Subcutaneous abdominal adipose tissue (tissue), 5 donors: Measurements from ENCODE around the gene THSD8.
A peak's percentile ranks its signal among the peaks of the same experiment; 100 is the strongest.

Experiments used
- H3K27ac ChIP-seq: one replicate; pipeline ENCODE4 v1.7.0; 2013; ENCODE audit warnings: low read depth, mild to moderate bottlenecking, inconsistent platforms, low read length, moderate library complexity
- H3K27me3 ChIP-seq, 5 donors: one replicate each; pipeline ENCODE4 v1.7.0; 2013; ENCODE audit warnings: low read length in 5 of 5, inconsistent platforms in 1 of 5; ENCODE audit not compliant: control insufficient read depth in 5 of 5, insufficient read depth in 4 of 5
- H3K36me3 ChIP-seq, 5 donors: one replicate each; pipeline ENCODE4 v1.7.0; 2013; ENCODE audit warnings: low read length in 5 of 5; ENCODE audit not compliant: control insufficient read depth in 5 of 5, insufficient read depth in 5 of 5
- H3K4me1 ChIP-seq, 5 donors: one replicate each; pipeline ENCODE4 v1.7.0; 2013; ENCODE audit warnings: low read length in 5 of 5, mild to moderate bottlenecking in 3 of 5, moderate library complexity in 1 of 5; ENCODE audit not compliant: control insufficient read depth in 5 of 5, insufficient read depth in 5 of 5
- H3K4me3 ChIP-seq, 5 donors: one replicate each; pipeline ENCODE4 v1.7.0; 2013; ENCODE audit warnings: low read length in 5 of 5, low read depth in 1 of 5
- H3K9ac ChIP-seq, 5 donors: one replicate each; pipeline ENCODE4 v1.7.0; 2013; ENCODE audit warnings: low read length in 5 of 5, mild to moderate bottlenecking in 4 of 5, moderate library complexity in 3 of 5
- H3K9me3 ChIP-seq, 5 donors: one replicate each; pipeline ENCODE4 v1.7.0; 2013; ENCODE audit warnings: low read length in 5 of 5; ENCODE audit not compliant: control insufficient read depth in 5 of 5
- donor health status: healthy.
- donor health status: healthy.
- donor health status: healthy.
- donor health status: healthy.
- donor health status: healthy.

THSD8 gene

DNA sequence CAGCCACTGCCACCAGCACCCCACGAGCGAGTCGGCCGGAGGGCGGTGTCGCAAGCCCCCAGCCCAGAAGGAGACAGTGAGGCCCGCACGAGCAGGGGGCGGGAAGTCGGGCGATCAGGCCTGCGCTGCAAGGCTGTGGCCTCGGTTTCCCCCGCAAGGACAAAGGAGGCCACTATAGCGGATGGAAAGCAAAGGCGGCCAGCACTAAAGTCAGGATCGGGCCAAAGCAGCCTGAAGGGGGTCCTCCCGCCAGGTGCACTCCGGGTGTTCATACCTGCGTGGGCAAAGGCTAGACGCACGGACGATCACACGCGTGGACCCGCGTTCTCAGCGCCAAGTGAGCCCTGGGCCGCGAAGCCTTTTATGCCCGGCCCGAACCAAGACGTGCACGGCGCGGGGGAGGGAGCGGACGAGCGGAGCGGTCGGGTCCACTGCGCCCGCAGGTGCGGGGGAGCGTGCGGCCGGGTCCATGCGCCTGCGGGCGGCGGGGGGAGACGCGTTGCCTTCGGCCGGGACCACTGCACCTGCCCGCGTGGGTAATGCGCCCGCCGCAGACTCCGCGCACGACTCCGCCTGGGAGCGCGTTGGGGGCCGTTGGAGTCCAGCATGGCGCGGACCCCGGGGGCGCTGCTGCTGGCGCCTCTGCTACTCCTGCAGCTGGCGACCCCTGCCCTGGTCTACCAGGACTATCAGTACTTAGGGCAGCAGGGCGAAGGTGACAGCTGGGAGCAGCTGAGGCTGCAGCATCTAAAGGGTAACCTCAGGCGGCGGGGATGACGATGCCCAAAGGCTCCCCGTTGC lies at the start of gene THSD8, which contains the start of gene PRDX2:
Gene THSD8, plus strand, starts transcription at position 604 of the 801 bp plus-strand sequence. Its CDS starts 3 bp downstream, at position 607.
Gene PRDX2, minus strand, starts transcription at position 335 of the 801 bp plus-strand sequence. CDS start 539 bp downstream, outside the sequence.
- Histone ChIP-seq H3K27me3 (no peaks in the 10 kb centered on the region), H3K27ac (peak within 1 kb of the TSS; percentile 60), H3K4me3 (peak within 1 kb of the TSS; percentile 80 to 97 (median 94)), H3K9ac (peak within 1 kb of the TSS; percentile 56 to 94 (median 85)), H3K9me3 (no peaks in the 10 kb centered on the region), H3K4me1 (peaks cover 8 to 38% (median 36%) of the 10 kb centered on the region in 5 donors), H3K36me3 (peaks cover 0 to 26% (median 15%) of the 10 kb centered on the region in 5 donors)

DNA sequence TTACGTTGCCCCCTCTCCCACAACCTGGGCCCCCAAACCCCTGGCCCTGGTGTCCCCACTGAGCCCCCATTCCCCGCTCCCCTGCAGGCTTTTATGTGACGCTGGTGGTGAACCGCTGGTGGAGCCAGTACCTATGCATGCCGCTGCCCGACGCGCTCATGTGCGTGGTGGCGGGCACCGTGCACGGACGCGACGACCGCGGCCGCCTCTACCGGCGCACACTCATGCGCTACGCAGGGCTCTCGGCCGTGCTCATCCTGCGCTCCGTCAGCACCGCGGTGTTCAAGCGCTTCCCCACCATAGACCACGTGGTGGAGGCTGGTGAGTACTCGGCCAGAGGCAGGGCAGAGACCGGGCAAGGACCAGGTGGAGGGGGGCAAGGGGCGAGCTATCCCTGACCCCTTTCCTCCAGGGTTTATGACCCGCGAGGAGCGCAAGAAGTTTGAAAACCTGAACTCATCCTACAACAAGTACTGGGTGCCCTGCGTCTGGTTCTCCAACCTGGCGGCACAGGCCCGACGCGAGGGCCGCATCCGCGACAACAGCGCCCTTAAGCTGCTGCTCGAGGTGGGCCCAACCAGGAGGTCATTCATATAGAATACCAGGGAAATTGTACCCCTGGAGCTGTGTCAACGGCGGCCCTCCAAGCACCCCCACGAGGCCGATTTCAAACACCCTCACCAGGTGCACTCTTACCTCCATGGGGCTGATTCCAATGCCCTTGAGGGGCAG lies 47.2 kb upstream of the THSD8 start:
- H3K27me3 ChIP-seq, result peaks cover 10 to 28% (median 24%) of the 10 kb centered on the region in 5 donors
- H3K36me3 ChIP-seq, result no peaks in the 10 kb centered on the region
- H3K9me3 ChIP-seq, result no peaks in the 10 kb centered on the region
- peaks cover 0 to 14% (median 7%) of the 10 kb centered on the region in 5 donors for H3K4me1 ChIP-seq
- H3K9ac ChIP-seq, result no peak overlapping the region
- no peak overlapping the region for H3K27ac ChIP-seq
- H3K4me3 ChIP-seq, result no peak overlapping the region

GRCh38 chr19:12756150-12756883 lies 45.6 kb upstream of the THSD8 start:
- Histone ChIP-seq H3K4me3 (no peak overlapping the region), H3K27me3 (peaks cover 1 to 13% (median 12%) of the 10 kb centered on the region in 5 donors), H3K9me3 (no peaks in the 10 kb centered on the region), H3K36me3 (no peaks in the 10 kb centered on the region), H3K4me1 (peaks cover 0 to 20% (median 7%) of the 10 kb centered on the region in 5 donors), H3K27ac (no peak overlapping the region), H3K9ac (no peak overlapping the region)

DNA sequence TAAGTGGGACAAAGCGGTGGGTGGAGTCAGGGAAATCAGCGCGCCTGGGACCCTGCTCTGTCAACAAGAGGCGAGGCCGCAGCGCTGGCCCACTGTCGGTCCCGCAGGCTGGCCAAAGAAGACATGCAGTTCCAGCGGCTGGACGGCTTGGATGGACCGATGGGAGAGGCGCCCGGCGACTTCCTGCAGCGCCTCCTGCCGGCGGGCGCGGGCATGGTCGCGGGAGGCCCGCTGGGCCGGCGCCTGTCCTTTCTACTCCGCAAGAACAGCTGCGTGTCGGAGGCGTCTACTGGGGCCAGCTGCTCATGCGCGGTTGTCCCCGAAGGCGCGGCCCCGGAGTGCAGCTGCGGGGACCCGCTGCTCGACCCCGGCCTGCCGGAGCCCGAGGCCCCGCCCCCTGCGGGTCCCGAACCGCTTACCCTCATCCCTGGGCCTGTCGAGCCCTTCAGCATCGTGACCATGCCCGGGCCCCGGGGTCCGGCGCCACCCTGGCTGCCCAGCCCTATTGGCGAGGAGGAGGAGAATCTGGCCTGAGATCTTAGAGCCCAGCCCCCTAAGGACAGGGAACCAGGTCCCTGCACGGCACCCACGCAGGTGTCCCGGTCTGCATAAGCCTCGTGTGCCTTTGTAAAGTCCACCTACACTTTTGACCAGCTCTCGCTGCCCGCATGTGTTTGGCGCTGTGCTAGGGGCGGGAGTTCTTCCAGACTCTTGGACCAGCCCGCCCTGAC lies 44.2 kb upstream of the THSD8 start:
- no peaks in the 10 kb centered on the region for H3K9me3 ChIP-seq
- H3K36me3 ChIP-seq, result peaks cover 0 to 5% (median 0%) of the 10 kb centered on the region in 5 donors
- no peak overlapping the region for H3K27ac ChIP-seq
- peaks cover 0 to 3% (median 0%) of the 10 kb centered on the region in 5 donors for H3K27me3 ChIP-seq
- H3K9ac ChIP-seq, result peak overlapping the region in 4 of 5 donors; percentile 11 to 60 (median 56)
- peaks cover 0 to 31% (median 17%) of the 10 kb centered on the region in 5 donors for H3K4me1 ChIP-seq
- H3K4me3 ChIP-seq, result peak overlapping the region in 4 of 5 donors; percentile 11 to 60 (median 41)

DNA sequence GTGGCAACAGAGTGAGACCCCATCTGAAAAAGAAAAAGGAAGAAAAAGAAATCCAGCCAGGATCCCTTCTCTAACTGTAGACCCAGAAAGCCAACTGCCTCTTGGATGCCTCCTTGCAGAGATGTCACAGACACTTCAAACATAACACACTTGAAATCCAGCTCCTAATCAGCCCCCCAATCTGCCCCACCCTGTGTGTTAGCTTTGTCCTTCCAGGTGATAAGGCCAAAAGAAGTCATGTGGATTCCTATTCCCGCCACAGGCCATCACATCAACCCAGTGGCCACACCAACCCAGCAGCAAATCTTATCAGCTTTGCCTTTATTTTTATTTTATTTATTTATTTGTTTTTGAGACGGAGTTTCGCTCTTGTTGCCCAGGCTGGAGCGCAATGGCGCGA lies 42.2 kb upstream of the THSD8 start:
- H3K27ac ChIP-seq, result no peak overlapping the region
- H3K9ac ChIP-seq, result no peak overlapping the region
- no peaks in the 10 kb centered on the region for H3K9me3 ChIP-seq

DNA sequence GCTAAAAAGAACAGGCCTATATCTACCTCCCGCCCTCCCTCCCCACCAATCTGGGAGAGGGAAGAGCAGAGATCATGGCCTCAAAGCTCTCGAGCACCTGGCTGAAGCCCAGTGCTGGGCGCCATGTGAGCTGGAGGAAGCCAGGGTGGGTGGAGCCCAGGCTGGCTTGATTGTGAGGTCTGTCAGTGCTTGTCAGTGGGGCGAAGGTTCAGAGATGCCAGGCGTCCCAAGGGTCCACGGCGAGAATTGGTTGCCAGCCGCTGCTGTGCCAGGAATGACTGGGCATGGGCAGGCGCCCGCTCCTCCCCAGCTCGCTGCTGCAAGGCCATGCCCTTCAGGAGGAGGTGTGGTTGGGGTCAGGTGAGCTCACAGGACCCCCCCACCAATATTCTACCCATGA lies 38.8 kb upstream of the THSD8 start:
- Histone ChIP-seq H3K9ac (no peak overlapping the region), H3K9me3 (no peaks in the 10 kb centered on the region), H3K4me3 (no peak overlapping the region), H3K36me3 (peaks cover 0 to 25% (median 21%) of the 10 kb centered on the region in 5 donors), H3K27me3 (no peaks in the 10 kb centered on the region), H3K27ac (peak overlapping the region; percentile 69), H3K4me1 (peaks cover 0 to 52% (median 37%) of the 10 kb centered on the region in 5 donors)

More for the DNA sequence above, 42.2 kb upstream of the THSD8 start:
- Histone ChIP-seq H3K4me1 (peaks cover 0 to 47% (median 27%) of the 10 kb centered on the region in 5 donors), H3K4me3 (no peak overlapping the region), H3K27me3 (peaks cover 0 to under 1% (median 0%) of the 10 kb centered on the region in 5 donors), H3K36me3 (peaks cover 0 to 14% (median 8%) of the 10 kb centered on the region in 5 donors)

DNA sequence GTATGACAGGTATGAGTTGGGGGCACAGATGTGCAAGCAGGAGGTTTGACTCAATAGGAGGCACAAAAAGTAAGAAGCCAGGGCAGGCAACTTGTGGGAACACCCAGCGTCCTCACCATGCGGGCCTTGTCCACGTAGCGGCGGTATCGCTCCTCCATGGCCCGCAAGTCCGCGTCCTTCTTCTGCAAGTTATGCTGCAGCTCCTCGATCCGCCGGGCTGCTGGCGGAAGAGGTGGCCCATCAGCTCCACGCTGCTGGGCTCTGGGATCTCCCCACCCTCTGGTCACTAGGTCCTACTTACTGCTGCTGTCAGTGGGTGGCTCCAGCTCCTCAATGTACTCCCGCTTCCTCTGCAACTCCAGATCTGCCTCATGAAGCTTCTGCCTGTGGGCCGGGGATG lies 37.2 kb upstream of the THSD8 start:
- H3K9ac ChIP-seq, result peak overlapping the region in 2 of 5 donors; percentile 66 to 72
- H3K4me1 ChIP-seq, result peaks cover 0 to 50% (median 37%) of the 10 kb centered on the region in 5 donors
- H3K27ac ChIP-seq, result peak overlapping the region; percentile 60
- no peaks in the 10 kb centered on the region for H3K27me3 ChIP-seq
- H3K4me3 ChIP-seq, result peak overlapping the region in 3 of 5 donors; percentile 6 to 68 (median 63)
- peaks cover 0 to 32% (median 24%) of the 10 kb centered on the region in 5 donors for H3K36me3 ChIP-seq
- no peaks in the 10 kb centered on the region for H3K9me3 ChIP-seq

DNA sequence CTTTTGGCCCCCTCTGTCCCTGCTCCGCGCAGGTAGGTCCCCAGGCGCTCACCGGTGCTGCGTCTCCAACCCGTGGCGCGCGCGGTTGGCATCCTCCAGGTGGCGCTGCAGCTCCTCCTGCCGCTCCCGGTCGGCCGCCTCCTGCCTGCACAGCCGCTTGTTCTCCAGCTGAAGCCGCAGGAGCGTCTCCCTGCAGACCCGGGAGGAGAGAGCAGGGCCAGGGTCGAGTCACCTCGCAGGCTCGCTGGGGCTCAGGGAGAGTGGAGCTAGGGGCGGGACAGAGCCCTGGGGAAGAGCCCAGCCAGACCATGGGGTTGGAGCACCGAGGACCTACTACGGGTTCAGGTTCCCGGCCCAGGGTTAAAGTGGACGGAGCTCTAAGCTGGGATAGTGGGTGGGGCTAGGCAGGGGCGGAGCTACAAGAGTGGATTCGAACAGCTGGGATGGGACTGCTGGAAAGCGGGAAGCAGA lies 35.8 kb upstream of the THSD8 start:
- H3K4me3 ChIP-seq, result peak overlapping the region; percentile 29 to 73 (median 68)
- peaks cover 0 to 46% (median 33%) of the 10 kb centered on the region in 5 donors for H3K36me3 ChIP-seq
- peaks cover 0 to 61% (median 47%) of the 10 kb centered on the region in 5 donors for H3K4me1 ChIP-seq
- peak overlapping the region; percentile 60 for H3K27ac ChIP-seq
- no peaks in the 10 kb centered on the region for H3K9me3 ChIP-seq
- peak overlapping the region in 2 of 5 donors; percentile 67 to 72 for H3K9ac ChIP-seq
- no peaks in the 10 kb centered on the region for H3K27me3 ChIP-seq

- Histone ChIP-seq H3K4me3 (no peak overlapping the region), H3K27ac (no peak overlapping the region), H3K9me3 (no peaks in the 10 kb centered on the region), H3K36me3 (peaks cover 0 to 48% (median 33%) of the 10 kb centered on the region in 5 donors), H3K27me3 (no peaks in the 10 kb centered on the region), H3K4me1 (peaks cover 0 to 65% (median 50%) of the 10 kb centered on the region in 5 donors), H3K9ac (no peak overlapping the region)
These were observed 34.7 kb upstream of the THSD8 start for GRCh38 chr19:12767150-12767549.
